ENCODE results near the gene SRCIN1.
A peak's percentile ranks its signal among the peaks of the same experiment; 100 is the strongest.
"Not testable (repeated sequence)": the region's sequence is repeated elsewhere in the genome, so short reads cannot be mapped to it uniquely, and the experiment has no call there.

The SRCIN1 gene

DNA sequence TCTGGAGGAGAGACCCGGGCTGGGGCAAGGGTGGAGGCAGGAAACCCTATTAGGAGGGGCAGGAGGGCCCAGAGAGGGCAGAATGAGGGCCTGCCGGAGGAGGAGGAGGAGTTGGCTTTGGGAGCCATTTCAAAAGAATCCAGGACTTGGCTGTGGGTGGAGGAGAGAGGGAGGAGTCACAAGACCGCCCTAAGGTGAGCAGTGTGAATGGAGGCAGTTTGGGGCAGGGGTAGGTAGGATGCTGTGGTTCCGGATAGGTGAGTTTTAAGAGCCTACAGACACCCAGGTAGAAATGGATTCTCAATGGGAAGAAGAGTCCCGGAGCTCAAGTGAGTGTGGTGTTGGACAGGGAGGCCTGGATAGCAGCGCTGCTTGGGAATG lies 97.2 kb downstream of the SRCIN1 start:
- peaks cover 7% of the 10 kb centered on the region for H3K4me1 ChIP-seq
- no peak overlapping the region for H3K9ac ChIP-seq
- TF ChIP-seq, protein P1, sequence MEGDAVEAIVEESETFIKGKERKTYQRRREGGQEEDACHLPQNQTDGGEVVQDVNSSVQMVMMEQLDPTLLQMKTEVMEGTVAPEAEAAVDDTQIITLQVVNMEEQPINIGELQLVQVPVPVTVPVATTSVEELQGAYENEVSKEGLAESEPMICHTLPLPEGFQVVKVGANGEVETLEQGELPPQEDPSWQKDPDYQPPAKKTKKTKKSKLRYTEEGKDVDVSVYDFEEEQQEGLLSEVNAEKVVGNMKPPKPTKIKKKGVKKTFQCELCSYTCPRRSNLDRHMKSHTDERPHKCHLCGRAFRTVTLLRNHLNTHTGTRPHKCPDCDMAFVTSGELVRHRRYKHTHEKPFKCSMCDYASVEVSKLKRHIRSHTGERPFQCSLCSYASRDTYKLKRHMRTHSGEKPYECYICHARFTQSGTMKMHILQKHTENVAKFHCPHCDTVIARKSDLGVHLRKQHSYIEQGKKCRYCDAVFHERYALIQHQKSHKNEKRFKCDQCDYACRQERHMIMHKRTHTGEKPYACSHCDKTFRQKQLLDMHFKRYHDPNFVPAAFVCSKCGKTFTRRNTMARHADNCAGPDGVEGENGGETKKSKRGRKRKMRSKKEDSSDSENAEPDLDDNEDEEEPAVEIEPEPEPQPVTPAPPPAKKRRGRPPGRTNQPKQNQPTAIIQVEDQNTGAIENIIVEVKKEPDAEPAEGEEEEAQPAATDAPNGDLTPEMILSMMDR (IDR thresholded peaks at IDR 0.05) = no peak
- no peaks in the 10 kb centered on the region for H3K9me3 ChIP-seq (ENCODE audit: control insufficient read depth, low read length)
- H3K27ac ChIP-seq = no peak overlapping the region
- no peaks in the 10 kb centered on the region for H3K36me3 ChIP-seq (ENCODE audit: control insufficient read depth, insufficient read depth, low read length)
- H3K4me2 ChIP-seq (ENCODE audit: low read length) = no peak overlapping the region
- no peak overlapping the region for H2AFZ ChIP-seq
- no peaks in the 10 kb centered on the region for H3K27me3 ChIP-seq (ENCODE audit: control insufficient read depth, insufficient read depth, low read length)
- no peak overlapping the region for H3K4me3 ChIP-seq (ENCODE audit: low read depth, low read length)
- no peaks in the 10 kb centered on the region for H3K79me2 ChIP-seq

DNA sequence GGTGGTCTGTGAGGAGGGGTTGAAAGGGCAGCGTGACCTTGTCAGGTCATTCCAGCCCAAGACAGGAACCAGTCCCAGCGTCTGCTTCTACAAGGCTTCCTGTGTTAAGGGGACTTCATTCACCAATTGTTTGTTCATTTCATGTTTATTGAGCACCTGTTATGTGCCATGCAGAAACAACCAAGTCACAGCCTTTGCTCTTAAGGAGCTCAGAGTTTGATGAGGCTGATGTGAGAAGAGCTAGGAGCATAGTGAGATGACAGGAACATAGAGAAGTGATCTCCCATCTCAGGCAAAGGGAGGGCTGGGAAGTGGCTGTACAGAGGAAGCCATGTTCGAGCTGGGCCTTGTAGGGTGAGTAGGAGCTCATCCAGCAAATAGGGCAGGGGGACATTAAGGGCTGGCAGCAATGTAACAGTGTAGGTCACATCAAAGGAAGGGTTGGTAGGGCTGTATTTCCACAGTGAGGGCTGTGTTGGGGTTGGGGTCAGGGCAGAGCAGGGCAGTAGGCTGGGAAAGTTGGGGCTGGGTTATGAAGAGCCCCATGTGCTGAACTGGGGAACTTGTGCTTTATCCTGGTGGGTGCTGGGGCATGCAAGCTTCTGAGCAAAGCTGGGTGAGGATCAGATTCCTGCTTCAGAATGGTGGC lies 97.7 kb downstream of the SRCIN1 start:
- Histone ChIP-seq H2AFZ (no peak overlapping the region), H3K9ac (no peak overlapping the region)

DNA sequence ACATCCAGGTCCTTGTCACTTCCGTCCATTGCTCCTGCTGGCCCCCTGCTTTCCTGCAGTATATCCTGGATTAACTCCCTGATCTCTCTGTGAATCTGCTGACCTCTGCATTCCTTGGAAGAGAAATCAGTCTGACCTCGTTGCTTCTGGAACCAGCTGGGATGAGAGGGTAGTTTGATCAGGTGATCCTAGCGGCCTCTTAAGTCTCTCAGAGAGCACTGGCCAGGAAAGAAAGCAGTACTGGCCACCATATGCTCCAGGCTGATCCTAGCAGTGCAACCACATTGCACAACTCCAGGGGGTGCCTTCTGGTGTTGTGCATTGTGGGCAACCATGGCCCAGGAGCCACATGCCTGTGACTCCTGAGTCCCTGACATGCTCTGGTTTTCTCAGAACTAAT lies 98.3 kb downstream of the SRCIN1 start:
- Histone ChIP-seq H3K9ac (no peak overlapping the region), H3K4me3 (ENCODE audit: low read depth, low read length) (no peak overlapping the region), H2AFZ (no peak overlapping the region), H3K36me3 (ENCODE audit: control insufficient read depth, insufficient read depth, low read length) (no peaks in the 10 kb centered on the region), H3K4me2 (ENCODE audit: low read length) (peak overlapping the region; percentile 35), H3K79me2 (no peaks in the 10 kb centered on the region), H3K4me1 (peaks cover 7% of the 10 kb centered on the region), H3K9me3 (ENCODE audit: control insufficient read depth, low read length) (no peaks in the 10 kb centered on the region), H3K27me3 (ENCODE audit: control insufficient read depth, insufficient read depth, low read length) (no peaks in the 10 kb centered on the region), H3K27ac (peak overlapping the region; percentile 30)
- TF ChIP-seq, protein P1 (IDR thresholded peaks at IDR 0.05) = no peak

More for the DNA sequence above, 97.7 kb downstream of the SRCIN1 start:
- Histone ChIP-seq H3K4me1 (peaks cover 7% of the 10 kb centered on the region), H3K27me3 (ENCODE audit: control insufficient read depth, insufficient read depth, low read length) (no peaks in the 10 kb centered on the region), H3K4me3 (ENCODE audit: low read depth, low read length) (no peak overlapping the region), H3K27ac (peak overlapping the region; percentile 30), H3K4me2 (ENCODE audit: low read length) (no peak overlapping the region), H3K9me3 (ENCODE audit: control insufficient read depth, low read length) (no peaks in the 10 kb centered on the region), H3K79me2 (no peaks in the 10 kb centered on the region), H3K36me3 (ENCODE audit: control insufficient read depth, insufficient read depth, low read length) (no peaks in the 10 kb centered on the region)
- TF ChIP-seq, protein P1 (IDR thresholded peaks at IDR 0.05) = no peak

DNA sequence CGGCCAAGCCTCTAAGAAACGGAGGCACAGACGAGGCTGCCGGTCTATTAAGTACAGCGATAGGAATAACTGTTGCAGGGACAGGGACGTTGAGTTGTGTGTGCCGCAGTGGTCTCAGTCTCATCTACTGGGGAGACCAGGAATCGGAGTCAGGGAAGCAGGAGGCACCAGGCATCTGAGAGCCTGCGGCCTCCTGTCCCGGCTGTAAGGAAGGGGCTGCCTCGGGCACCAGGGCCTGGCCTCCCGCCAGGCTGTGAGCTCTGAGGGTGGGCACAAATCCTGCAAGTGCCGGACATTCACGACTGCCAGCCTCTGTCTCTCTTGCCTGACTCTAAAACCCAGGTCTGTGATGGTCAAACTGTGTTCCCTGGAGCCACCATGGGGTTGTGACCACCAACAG lies 101.5 kb downstream of the SRCIN1 start:
- no peaks in the 10 kb centered on the region for H3K36me3 ChIP-seq (ENCODE audit: control insufficient read depth, insufficient read depth, low read length)
- H3K27ac ChIP-seq = no peak overlapping the region
- no peak overlapping the region for H3K4me2 ChIP-seq (ENCODE audit: low read length)
- H3K4me1 ChIP-seq = peaks cover 7% of the 10 kb centered on the region
- H3K27me3 ChIP-seq (ENCODE audit: control insufficient read depth, insufficient read depth, low read length) = no peaks in the 10 kb centered on the region
- H2AFZ ChIP-seq = no peak overlapping the region
- no peaks in the 10 kb centered on the region for H3K79me2 ChIP-seq
- TF ChIP-seq, protein P1 (IDR thresholded peaks at IDR 0.05) = no peak
- no peaks in the 10 kb centered on the region for H3K9me3 ChIP-seq (ENCODE audit: control insufficient read depth, low read length)
- no peak overlapping the region for H3K9ac ChIP-seq
- H3K4me3 ChIP-seq (ENCODE audit: low read depth, low read length) = no peak overlapping the region

DNA sequence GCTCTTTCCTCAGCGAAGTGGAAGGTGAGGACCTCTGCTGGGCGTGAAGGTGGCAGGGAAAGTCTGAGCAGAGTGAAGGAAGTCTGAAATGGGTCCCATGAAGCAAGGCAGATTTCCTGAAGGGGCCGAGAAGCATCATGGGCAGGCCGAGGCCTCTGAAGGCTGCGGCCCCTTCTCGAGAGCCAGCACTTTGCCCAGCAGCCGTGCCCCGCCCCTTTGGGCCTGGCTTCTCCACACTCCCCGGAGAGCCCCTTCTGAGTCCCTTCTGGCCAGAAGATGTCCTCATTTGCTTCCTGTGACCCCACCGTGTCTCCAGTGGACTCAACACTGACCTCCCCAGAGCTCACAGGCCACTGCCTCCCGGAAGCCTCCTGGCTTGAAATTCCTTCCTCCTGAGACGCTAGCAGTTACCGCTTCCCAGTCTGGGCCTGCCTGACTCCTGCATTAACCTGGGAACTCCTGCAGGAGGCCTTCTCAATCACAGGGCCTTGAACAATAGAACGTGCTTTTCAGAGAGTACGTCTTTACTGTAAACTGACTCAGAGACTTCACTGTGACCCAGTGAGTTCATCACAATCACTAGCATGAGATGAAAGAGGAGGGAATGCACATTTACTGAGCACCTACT lies 102.4 kb downstream of the SRCIN1 start:
- not testable (repeated sequence) for H2AFZ ChIP-seq; H3K4me2 ChIP-seq (ENCODE audit: low read length); H3K4me1 ChIP-seq; H3K9ac ChIP-seq; H3K79me2 ChIP-seq; H3K27me3 ChIP-seq (ENCODE audit: control insufficient read depth, insufficient read depth, low read length); H3K4me3 ChIP-seq (ENCODE audit: low read depth, low read length); H3K27ac ChIP-seq; H3K36me3 ChIP-seq (ENCODE audit: control insufficient read depth, insufficient read depth, low read length); H3K9me3 ChIP-seq (ENCODE audit: control insufficient read depth, low read length)

DNA sequence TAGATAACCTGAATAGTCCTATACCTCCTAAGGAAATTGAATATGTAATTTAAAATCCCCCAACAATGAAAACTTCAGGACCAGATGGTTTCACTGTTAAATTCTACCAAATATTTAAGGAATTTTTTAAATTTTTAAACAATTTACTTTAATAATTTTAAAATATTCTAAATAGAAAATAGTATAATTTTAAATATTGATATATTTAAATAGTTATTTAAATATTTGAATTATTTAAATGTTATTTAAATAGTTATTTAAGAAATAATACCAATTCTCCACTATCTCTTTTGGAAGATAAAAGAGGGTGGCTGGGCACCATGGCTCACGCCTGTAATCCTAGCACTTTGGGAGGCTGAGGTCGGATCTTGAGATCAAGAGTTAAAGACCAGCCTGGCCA lies 104.0 kb downstream of the SRCIN1 start:
- H3K27ac ChIP-seq; H3K36me3 ChIP-seq (ENCODE audit: control insufficient read depth, insufficient read depth, low read length); H3K9me3 ChIP-seq (ENCODE audit: control insufficient read depth, low read length); H3K4me3 ChIP-seq (ENCODE audit: low read depth, low read length); H2AFZ ChIP-seq; H3K27me3 ChIP-seq (ENCODE audit: control insufficient read depth, insufficient read depth, low read length); H3K4me1 ChIP-seq; H3K4me2 ChIP-seq (ENCODE audit: low read length); H3K9ac ChIP-seq; H3K79me2 ChIP-seq: not testable (repeated sequence)

DNA sequence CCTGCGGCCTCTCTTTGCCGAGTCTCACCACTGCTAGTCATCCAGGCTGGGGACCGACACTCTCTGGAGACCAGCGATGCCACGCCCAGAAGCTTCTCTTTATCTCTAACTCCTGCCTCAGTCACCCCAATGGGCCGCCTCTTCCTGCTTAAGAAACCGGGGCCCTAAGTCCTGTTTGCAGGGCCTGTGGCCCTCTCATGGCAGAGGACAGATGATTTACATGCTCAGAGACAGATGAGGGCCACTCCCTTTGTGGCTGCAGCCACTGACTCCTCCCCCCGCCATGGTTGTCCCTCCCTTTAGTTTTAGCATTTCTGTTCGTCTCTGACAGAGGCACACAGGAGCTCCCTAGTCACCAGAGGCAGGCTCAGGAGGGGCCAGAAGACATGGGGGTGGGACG lies 106.5 kb downstream of the SRCIN1 start:
- H3K4me2 ChIP-seq (ENCODE audit: low read length); H3K9ac ChIP-seq; H2AFZ ChIP-seq; H3K27ac ChIP-seq; H3K79me2 ChIP-seq; H3K36me3 ChIP-seq (ENCODE audit: control insufficient read depth, insufficient read depth, low read length); H3K4me1 ChIP-seq; H3K27me3 ChIP-seq (ENCODE audit: control insufficient read depth, insufficient read depth, low read length); H3K9me3 ChIP-seq (ENCODE audit: control insufficient read depth, low read length); H3K4me3 ChIP-seq (ENCODE audit: low read depth, low read length): not testable (repeated sequence)
